Measurements from ENCODE around the gene HK3.

Gene HK3

DNA sequence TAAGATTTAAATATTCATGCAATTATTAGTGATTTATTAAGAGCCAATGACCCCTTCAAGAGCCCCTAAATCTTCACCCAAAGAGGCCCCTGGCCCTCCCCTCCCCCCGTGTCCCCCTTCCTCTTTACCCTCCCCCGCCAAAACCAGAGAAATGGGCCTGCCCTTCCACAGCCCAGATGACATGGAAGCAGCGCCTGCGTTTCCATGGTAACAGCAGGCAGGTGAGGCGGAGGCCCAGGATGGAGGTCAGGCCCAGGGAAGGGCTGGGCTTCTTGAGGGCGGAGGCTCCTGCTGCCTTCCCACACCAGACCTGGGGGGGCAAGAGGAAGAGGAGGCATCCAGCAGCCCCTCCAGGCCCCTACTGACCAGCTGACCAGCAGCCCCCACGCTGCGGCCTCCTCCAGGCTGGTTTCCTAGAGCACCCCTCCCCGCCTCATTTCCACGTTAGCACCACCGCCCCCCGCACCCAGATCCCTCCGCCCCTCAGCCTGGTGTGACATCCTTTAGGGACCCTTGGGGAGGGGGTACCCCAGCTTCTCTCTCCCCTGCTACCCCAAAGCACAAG is 51.3 kb downstream of the HK3 start:
- DNase-seq: no peak

DNA sequence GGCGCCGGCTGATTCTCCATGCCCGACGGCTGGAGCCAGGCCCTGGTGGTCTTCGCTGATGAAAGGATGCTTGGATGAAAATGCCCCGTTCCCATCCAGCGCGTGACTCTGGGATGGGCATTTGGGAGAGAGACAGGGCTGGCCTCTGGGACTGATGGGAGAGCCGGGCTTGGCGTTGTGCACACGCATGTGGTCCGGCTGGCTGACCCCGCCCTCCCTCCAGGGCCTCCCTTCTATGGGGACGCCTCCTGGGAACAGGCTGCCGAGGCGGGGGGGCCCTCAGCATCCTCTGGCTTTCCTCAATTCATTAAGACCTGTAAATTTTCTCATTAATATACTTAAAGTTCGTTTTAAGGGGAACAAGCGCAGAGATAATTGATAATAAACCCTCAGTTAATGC is 52.0 kb downstream of the HK3 start:
- DNase-seq: no peak

DNA sequence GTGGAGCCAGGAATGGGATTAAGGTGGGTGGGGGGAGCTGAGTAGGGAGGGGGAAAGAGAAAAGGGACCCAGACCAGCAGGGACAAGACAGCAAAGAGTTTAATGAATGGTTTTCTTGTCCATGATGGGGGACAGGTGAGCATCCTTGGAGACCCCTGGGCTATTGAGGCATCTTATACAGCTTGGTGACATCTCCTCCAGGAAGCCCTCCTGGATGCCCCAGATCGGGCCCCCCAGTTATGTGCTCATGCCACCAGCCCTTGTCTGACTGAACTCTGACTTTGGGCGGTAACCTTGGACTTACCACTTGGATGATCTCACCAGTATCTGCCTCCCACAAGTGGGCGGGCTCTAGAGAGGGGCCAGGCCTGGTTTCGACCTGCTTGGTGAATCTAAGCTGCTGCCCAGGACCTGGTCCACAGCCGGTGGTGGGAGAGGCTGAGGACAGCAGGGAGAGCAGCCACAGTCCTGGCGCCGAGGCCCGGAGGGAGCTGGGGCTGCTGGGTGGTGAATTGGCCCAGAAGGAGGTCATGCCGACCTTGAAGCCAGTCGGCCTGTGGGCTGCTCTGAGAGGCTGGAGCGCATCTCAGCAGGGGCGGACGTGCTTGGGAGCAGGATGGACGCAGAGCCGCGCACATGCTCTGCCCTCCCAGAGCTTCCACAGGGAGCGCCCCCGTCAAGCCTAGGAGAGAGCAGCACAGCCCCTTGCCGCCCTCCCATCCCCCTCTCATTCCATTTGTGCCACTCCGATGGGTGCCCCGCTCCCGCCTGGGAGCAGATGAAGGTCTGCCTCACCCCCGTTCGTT is 52.6 kb downstream of the HK3 start:
- no peak for DNase-seq

DNA sequence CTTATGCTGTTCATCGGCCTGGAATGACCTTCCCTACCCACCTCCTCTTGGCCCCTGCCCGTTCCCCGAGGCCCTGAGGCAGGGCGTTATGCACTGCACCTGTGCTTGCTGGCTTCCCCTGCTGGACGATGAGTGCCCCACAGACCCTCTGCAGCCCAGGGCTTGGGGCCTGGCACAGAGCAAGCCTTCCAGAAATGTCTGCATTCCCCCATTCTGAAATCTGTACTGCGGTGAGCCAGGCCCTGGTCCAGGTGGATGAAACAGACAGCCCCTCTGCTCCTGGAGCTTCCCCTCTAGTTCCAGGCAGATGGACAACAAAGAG is 53.8 kb downstream of the HK3 start:
- DNase-seq: no peak

DNA sequence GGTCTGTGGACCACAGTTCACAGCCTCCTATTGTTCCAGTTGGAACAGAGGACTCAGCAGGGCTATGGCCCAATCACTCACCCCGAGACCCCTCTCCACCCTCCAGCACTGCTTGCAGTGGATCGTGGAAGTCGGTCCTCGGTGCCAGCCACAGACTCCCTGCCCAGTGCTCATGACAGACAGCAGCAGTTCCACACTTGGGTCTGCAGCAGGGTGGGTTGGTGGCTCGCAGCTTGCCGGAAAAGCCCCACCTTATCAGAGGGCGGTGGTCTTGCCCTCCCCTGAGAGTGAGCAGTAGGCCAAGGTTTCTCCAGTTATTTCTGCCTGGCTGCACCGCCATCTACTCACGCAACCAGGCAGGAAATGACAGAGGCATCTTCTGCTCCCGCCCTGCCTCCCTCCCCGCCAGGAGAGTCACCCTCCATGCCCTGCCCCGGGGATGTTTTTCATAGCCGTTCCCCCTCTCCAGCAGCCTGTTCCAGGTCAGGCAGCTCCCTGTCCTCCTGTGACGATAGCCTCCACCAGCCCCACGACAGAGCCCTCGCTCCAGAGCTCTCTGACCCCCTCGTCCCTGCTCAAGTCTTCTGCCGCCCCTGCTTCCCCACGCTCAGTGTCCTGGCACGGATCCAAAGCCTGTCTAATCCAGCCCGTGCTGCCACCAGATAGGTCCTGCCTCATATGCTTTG is 54.3 kb downstream of the HK3 start:
- no peak for DNase-seq

DNA sequence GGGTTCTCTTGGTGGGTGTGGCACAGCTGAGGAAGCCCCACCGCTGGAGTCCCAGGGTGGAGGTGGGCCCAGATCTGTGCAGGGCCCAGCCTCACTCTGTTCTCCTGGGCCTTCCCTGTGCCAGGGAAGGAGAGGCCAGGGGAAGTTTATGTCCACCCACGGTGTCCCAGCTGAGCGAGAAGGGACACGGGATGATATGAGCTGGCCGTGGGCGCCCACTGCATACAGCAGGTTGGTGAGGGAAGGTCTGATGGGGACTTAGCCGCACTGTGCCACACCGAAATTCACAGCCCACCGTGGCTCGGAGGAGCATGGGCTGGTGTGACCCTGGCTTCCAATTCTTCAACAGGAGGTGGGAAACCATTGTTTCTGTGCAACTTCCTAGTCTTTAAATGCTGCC is 54.9 kb downstream of the HK3 start:
- no peak for DNase-seq

DNA sequence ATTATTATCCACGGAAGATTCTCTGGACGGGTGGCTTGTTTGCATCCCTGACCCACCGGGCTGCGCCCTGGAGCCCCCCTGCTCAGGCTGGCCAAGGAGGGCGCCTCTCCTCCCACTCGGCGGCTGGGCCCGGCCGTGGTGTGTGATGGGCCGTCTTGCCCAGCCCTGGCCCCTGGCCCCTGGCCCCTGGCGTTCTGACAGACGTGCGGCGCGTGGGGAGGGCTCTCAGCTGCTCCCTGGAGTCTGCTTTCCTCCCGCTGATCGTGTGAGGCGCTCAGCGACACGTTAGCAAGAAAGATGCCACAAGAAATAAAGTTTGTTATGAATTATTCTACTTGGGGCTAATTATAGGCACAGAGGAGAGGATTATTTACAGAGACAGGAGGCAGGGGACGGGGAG is 55.5 kb downstream of the HK3 start:
- DNase-seq: no peak

DNA sequence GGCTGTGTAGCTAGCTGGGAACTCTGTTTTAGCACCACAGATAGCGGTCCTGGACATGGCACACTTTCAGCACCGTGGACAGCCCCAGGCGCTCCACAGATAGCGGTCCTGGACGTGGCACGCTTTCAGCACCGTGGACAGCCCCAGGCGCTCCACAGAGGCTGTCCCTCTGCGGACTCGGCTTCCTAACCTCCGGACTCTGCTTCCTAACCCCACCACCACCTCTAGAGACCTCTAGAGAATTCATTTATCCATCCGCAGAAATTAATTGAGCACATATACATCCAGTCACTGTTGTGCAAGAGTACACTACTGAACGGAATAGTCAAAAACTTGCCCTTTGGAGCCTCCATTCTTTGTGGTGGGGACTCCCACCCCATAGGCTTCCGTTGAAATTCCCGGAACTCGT is 61.4 kb downstream of the HK3 start:
- DNase-seq: peak; percentile 72

DNA sequence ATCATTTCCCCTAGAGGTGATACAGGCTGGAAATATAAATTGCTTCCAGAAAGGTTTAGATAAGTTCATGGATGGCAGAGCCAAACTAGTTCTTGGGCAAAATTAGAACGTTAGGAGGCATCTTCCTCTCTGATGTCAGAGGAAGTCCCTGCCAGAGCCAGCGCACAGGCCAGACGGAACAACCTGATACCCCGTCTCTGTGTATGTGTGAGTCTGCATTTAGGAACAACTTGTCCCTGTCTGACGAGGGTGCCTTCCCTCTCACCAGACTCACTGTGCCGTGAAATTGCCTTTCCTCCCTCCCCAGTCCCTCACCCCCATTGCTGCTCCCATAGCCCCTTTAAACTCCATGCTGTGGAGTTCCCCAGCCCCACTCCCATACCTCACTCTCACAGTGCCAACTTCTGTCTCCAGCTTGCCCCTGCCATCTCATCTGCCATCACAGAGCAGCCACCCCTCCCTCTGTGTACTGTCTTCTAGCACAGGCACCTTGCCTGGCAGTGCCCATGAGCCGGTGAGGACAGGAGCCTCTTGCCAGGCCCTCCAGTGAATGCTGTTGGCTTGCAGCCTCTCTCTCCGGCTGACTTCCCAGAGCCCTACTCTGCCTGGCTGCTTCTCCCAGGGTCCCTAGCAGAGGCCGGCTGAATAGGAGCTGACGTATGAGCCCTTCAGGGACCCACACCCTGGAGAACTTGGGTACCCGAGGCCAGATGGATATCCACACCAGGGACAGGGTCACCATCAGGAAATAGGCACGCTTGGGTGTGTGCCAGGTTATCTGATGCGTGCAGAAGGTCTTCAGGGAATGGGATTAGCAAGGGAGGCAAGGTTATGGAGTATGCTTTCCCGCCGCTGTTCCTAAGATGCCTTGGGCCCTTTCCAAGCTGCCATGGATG is 62.1 kb downstream of the HK3 start:
- DNase-seq: no peak

DNA sequence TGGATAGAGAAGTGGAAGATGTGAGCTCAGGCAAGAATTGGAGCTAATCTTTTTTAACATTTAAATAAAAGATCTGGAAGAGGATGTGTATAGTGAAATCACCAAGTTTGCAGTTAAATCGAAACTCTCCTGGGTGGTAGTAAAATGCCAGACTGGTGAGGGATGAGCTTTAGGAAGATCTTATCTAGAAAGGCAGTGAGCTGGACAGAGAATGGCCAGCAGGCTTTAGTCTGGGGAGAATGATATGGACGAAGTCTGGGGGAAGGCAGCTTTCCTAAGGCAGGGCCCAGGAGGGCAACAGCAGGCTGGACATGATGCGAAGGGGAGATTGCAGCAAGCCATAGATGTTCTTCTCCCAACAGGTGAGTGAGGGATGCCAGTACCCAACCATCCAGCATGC is 63.2 kb downstream of the HK3 start:
- DNase-seq: no peak

DNA sequence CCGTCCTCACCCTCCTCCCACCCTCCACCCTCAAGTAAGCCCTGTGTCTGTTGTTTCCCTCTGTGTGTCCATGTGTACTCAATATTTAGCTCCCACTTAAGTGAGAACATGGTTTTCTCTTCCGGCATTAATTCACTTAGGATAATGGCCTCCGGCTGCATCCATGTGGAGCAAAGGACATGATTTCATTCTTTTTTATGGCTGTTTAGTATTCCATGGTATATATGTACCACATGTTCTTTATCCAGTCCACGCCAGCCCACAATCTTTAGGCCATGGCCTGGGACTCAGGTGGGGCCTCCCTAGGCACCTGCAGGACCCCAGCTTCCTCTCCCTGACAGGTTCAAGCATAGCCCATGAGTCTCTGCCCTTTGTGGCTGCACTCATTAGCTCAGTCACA is 65.9 kb downstream of the HK3 start:
- DNase-seq: no peak

DNA sequence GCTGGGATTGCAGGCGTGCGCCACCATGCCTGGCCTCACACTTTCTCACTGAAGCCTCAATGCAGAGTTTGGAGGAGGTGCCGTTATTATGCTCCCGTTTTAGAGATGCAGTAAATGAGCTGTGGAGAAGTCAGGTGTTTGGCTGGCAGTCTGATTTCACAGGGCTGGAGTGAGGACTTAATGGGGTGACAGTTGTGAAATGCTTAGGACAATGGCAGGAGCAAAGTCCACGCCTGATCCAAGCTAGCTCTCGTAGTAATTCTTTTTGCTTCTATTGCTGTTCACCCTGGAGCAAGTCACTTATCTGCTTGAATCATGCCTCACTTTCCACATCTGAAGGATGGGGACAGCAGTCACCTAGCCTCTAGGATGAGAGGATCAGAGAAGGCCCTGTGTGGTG is 67.0 kb downstream of the HK3 start:
- no peak for DNase-seq

DNA sequence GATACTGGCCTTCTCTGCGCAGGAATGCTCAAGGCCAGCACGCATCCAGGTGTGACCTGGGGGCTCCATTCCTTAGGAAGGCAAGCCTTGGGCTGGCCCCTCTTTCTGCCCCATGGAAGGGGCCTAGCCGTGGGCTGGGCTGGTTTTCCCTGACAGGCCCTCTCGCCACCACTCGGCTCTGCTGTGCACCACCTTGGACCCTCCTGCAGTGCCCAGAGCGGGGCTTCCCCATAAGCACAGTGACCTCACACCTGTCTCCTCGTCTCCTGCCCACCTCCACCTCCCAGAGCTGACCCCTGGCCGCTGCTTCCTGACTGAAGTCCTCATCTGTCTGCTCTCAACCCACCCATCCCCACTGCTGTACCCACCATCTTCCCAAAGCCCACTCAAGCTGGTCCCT is 67.7 kb downstream of the HK3 start:
- no peak for DNase-seq

DNA sequence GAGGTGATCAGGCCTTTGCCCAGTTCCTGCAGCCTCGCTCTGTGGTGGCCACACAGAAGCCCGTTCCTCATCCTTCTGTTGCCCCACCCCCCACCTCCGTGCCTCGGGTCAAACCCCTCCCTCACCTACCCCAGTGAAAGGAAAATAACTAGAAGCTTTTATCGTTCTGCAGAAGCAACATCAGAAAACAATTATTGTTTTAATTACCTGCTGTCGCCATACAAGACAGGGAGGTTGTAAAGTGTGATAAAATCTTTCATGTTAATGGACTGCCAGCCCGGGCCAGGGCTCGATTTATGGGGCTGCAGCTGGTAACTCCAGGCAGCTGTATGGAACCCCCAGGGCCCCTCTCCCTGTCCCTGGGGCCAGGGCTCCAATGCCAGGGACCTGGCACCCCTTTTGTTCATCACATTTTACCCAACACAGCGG is 68.1 kb downstream of the HK3 start:
- DNase-seq: no peak

Measured in activated naive CD4-positive, alpha-beta T cell treated with Interleukin-2 at 50 U/mL for 16 hours (primary cell).